ENCODE measurements around the gene SLC26A6.

Gene SLC26A6

DNA sequence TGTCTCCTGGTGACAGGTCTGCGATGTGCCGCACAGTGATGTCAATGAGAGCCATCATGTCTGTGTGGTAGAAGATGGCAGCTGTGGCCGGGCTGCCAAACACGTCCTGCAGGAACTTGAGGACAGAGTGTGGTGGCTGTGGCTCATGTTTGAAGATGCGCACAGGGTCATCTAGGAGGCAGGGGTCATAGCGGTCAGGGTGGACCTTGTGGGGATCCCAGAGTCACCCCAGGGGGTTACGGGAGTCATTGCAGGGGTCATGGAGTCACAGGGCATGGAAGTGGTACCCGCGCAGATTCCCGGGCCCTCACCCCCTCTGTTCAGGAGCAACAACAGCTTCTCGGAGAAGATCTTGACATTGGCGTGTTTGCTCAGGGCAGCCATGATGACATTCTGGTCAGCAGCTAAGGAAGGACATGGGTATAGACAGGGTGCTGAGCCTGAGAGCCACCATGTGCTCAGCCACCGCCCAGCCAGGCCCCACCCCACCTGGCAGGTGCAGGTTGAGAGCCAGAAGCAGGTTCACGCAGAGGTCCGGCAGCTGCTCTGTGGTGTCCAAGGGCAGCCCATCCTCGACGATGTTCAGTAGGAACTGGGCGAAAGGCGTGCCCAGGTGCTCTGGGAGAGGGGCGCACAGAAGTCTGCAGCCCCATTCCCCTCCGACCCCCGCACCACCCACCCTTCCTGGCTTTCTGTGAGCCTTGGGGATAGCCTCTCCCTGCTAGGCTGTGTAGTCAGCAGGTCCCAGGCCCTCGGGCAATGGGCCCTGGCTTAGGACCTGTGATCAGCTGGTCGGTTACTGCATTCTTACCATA is 43.5 kb upstream of the SLC26A6 start:
- Histone ChIP-seq H3K4me1 (peaks cover 18% of the 10 kb centered on the region), H3K36me3 (peaks cover 93% of the 10 kb centered on the region)

GRCh38 chr3:48678056-48678455 is 42.8 kb upstream of the SLC26A6 start:
- Histone ChIP-seq H3K4me3 (no peak overlapping the region), H3K9ac (no peak overlapping the region), H3K9me3 (no peaks in the 10 kb centered on the region), H4K20me1 (peaks cover 31% of the 10 kb centered on the region; the same call in 1 of the 2 replicates), H3K27ac (no peak overlapping the region), H3K27me3 (no peaks in the 10 kb centered on the region), H3K36me3 (peaks cover 95% of the 10 kb centered on the region), H3K4me1 (peaks cover 12% of the 10 kb centered on the region), H3K4me2 (no peak overlapping the region)
- no peak for TF ChIP-seq Cebpa-rat (IDR thresholded peaks at IDR 0.05)

More for the DNA sequence above, 43.5 kb upstream of the SLC26A6 start:
- Histone ChIP-seq H3K27ac (no peak overlapping the region), H3K9ac (no peak overlapping the region), H4K20me1 (peaks cover 38% of the 10 kb centered on the region), H3K9me3 (no peaks in the 10 kb centered on the region), H3K4me3 (no peak overlapping the region), H3K4me2 (no peak overlapping the region), H3K27me3 (no peaks in the 10 kb centered on the region)
- TF ChIP-seq Cebpa-rat (IDR thresholded peaks at IDR 0.05): no peak

DNA sequence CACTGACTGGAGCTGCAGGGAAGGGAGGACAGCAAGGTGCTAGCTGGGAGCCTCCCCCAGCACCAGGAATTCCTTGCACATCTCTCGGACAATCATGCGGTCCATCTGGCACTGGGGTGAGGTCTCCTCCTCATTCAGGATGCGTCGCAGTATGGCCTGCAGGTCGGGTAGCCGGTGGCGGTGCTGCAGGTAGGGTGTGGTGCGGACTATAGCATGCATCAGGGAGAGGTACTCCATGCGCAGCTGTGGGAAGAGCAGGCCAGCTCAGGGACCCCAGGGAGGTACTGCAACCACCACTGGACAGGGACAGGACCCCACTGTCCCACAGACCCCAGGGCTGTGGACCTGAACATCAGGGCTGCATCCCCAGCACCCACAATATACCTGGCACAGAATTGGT is 39.2 kb upstream of the SLC26A6 start:
- H3K4me1 ChIP-seq: peaks cover 3% of the 10 kb centered on the region
- no peak overlapping the region for H3K4me3 ChIP-seq

GRCh38 chr3:48672522-48672921 is 37.3 kb upstream of the SLC26A6 start:
- Histone ChIP-seq H3K9ac (no peak overlapping the region), H3K4me3 (no peak overlapping the region), H3K27me3 (no peaks in the 10 kb centered on the region), H3K4me2 (no peak overlapping the region), H3K36me3 (peaks cover 61% of the 10 kb centered on the region), H3K9me3 (no peaks in the 10 kb centered on the region), H3K27ac (no peak overlapping the region), H4K20me1 (peaks cover 5% of the 10 kb centered on the region; the same call in 1 of the 2 replicates), H3K4me1 (no peaks in the 10 kb centered on the region)
- no peak for TF ChIP-seq Cebpa-rat (IDR thresholded peaks at IDR 0.05)

More for the DNA sequence above, 39.2 kb upstream of the SLC26A6 start:
- peaks cover 18% of the 10 kb centered on the region; the same call in 1 of the 2 replicates for H4K20me1 ChIP-seq
- no peak overlapping the region for H3K4me2 ChIP-seq
- TF ChIP-seq Cebpa-rat (IDR thresholded peaks at IDR 0.05): no peak
- H3K36me3 ChIP-seq: peaks cover 81% of the 10 kb centered on the region
- no peaks in the 10 kb centered on the region for H3K9me3 ChIP-seq
- no peaks in the 10 kb centered on the region for H3K27me3 ChIP-seq
- no peak overlapping the region for H3K27ac ChIP-seq
- H3K9ac ChIP-seq: no peak overlapping the region

DNA sequence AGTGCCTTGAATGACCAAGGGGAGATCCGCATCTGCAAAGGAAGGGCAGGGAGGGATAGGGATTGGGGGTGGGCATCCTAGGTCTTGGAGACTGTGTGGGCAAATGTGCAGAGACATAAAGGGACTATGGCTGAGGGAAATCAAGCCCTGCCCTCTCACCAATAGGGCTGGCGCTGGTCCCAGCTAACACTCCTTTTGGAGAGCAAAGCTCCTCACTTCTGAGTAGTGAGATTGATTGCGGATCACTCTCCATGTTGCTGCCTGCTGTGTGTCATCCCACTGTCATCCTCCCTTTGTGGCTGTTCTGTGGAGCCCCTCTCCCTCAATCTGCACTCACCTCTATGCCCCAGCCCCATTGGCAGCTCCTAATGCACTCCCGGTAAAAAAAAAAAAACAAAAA is 29.7 kb upstream of the SLC26A6 start:
- TF ChIP-seq Cebpa-rat (IDR thresholded peaks at IDR 0.05): no peak

DNA sequence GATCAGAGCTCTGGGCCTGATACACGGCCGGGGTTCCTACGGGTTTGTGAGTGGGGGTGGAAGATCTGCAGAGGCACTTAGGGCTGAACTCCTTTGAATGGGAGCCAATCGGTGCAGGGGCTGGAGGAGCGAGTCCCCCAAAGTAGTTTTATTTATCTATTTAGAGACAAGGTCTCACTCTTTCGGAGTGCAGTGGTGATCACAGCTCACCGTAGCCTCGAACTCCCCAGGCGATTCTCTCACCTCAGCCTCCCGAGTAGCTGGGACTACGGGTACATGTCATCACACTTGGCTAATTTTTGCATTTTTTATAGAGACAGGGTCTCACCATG is 29.0 kb upstream of the SLC26A6 start:
- Histone ChIP-seq H3K4me3 (no peak overlapping the region), H3K36me3 (peaks cover 19% of the 10 kb centered on the region), H3K9ac (no peak overlapping the region), H3K9me3 (peaks cover 20% of the 10 kb centered on the region), H4K20me1 (peaks cover 34% of the 10 kb centered on the region), H3K27ac (no peak overlapping the region), H3K4me1 (peaks cover 16% of the 10 kb centered on the region), H3K27me3 (no peaks in the 10 kb centered on the region), H3K4me2 (no peak overlapping the region)
- no peak for TF ChIP-seq Cebpa-rat (IDR thresholded peaks at IDR 0.05)

More for the DNA sequence above, 29.7 kb upstream of the SLC26A6 start:
- Histone ChIP-seq H3K27ac (no peak overlapping the region), H3K4me1 (peaks cover 16% of the 10 kb centered on the region), H3K4me2 (no peak overlapping the region), H3K9me3 (peaks cover 20% of the 10 kb centered on the region), H4K20me1 (peaks cover 27% of the 10 kb centered on the region), H3K27me3 (no peaks in the 10 kb centered on the region), H3K9ac (no peak overlapping the region), H3K4me3 (no peak overlapping the region), H3K36me3 (peaks cover 19% of the 10 kb centered on the region)

- H3K27me3 ChIP-seq: no peaks in the 10 kb centered on the region
- H4K20me1 ChIP-seq: peaks cover 40% of the 10 kb centered on the region
- peaks cover 20% of the 10 kb centered on the region for H3K9me3 ChIP-seq
- H3K4me3 ChIP-seq: 0 out of 2 replicates have a peak overlapping the region, but pooled peaks have one; percentile 14
- no peak for TF ChIP-seq Cebpa-rat (IDR thresholded peaks at IDR 0.05)
- peaks cover 19% of the 10 kb centered on the region for H3K36me3 ChIP-seq
- H3K4me1 ChIP-seq: peaks cover 16% of the 10 kb centered on the region
- H3K9ac ChIP-seq: no peak overlapping the region
- H3K4me2 ChIP-seq: no peak overlapping the region
- H3K27ac ChIP-seq: no peak overlapping the region
Measured at GRCh38 chr3:48663489-48664312, 28.4 kb upstream of the SLC26A6 start.

- Histone ChIP-seq H4K20me1 (peaks cover 42% of the 10 kb centered on the region), H3K9ac (no peak within 1 kb of the TSS), H3K36me3 (peaks cover 19% of the 10 kb centered on the region), H3K9me3 (peaks cover 20% of the 10 kb centered on the region), H3K4me2 (peak within 1 kb of the TSS; percentile 80), H3K27me3 (no peaks in the 10 kb centered on the region), H3K4me1 (peaks cover 16% of the 10 kb centered on the region), H3K27ac (no peak within 1 kb of the TSS), H3K4me3 (peak within 1 kb of the TSS; percentile 60)
- no peak for TF ChIP-seq Cebpa-rat (IDR thresholded peaks at IDR 0.05)
Measured at GRCh38 chr3:48662753-48663488, 27.7 kb upstream of the SLC26A6 start, which contains the start of gene CELSR3. TSS of gene CELSR3 (minus strand) at chr3:48662886. CDS start at chr3:48662634, 252 bp downstream.

GRCh38 chr3:48662145-48662752 is 27.0 kb upstream of the SLC26A6 start:
- H3K27me3 ChIP-seq: no peaks in the 10 kb centered on the region
- peaks cover 19% of the 10 kb centered on the region for H3K36me3 ChIP-seq
- no peak overlapping the region for H3K9ac ChIP-seq
- peaks cover 42% of the 10 kb centered on the region for H4K20me1 ChIP-seq
- H3K27ac ChIP-seq: no peak overlapping the region
- TF ChIP-seq Cebpa-rat (IDR thresholded peaks at IDR 0.05): no peak
- peak overlapping the region; percentile 60 for H3K4me3 ChIP-seq
- peaks cover 16% of the 10 kb centered on the region for H3K4me1 ChIP-seq
- peaks cover 20% of the 10 kb centered on the region for H3K9me3 ChIP-seq
- H3K4me2 ChIP-seq: peak overlapping the region; percentile 80
